NCI-H82 treated with DMSO at 0.1 percent for 48 hours (cell line): Measurements from ENCODE around the gene BAX.

Source experiments
- DNase-seq: peaks from one replicate; lab custom pipeline; 2025; ENCODE audit not compliant: unreplicated experiment; lab: John Stamatoyannopoulos, UW

The BAX gene

GRCh38 chr19:48928164-48929025 lies 26.3 kb upstream of the BAX start:
- no peak for DNase-seq

GRCh38 chr19:48933382-48933932 lies 21.2 kb upstream of the BAX start, which contains the start of gene DHDH:
Gene DHDH (plus strand): TSS chr19:48933699. CDS start chr19:48933722, 23 bp downstream.
- peak; percentile 73 for DNase-seq

GRCh38 chr19:48934837-48935236 lies 19.8 kb upstream of the BAX start:
- DNase-seq, result no peak

GRCh38 chr19:48935864-48936263 lies 18.8 kb upstream of the BAX start:
- DNase-seq, result no peak

GRCh38 chr19:48938256-48938655 lies 16.4 kb upstream of the BAX start:
- no peak for DNase-seq

- no peak for DNase-seq
These were observed 13.8 kb upstream of the BAX start for GRCh38 chr19:48940902-48941301.

- no peak for DNase-seq
These were observed 11.6 kb upstream of the BAX start for GRCh38 chr19:48943081-48943480.

- no peak for DNase-seq
These were observed 9.3 kb upstream of the BAX start for GRCh38 chr19:48945415-48945814.

GRCh38 chr19:48945817-48946216 lies 8.9 kb upstream of the BAX start:
- no peak for DNase-seq

- no peak for DNase-seq
These were observed 8.0 kb upstream of the BAX start for GRCh38 chr19:48946463-48947257.

GRCh38 chr19:48947258-48947542 lies 7.5 kb upstream of the BAX start:
- DNase-seq, result no peak

GRCh38 chr19:48950159-48950558 lies 4.5 kb upstream of the BAX start:
- no peak for DNase-seq

- DNase-seq, result no peak
These were observed 3.7 kb upstream of the BAX start for GRCh38 chr19:48950830-48951519.

- no peak for DNase-seq
These were observed 1.5 kb upstream of the BAX start for GRCh38 chr19:48953141-48953540.

- no peak for DNase-seq
These were observed 583 bp upstream of the BAX start for GRCh38 chr19:48953990-48954594.

- DNase-seq, result no peak
These were observed 758 bp downstream of the BAX start for GRCh38 chr19:48955308-48955958.

- DNase-seq, result no peak
These were observed 3.3 kb downstream of the BAX start for GRCh38 chr19:48958006-48958405.

GRCh38 chr19:48959341-48960239 lies 4.9 kb downstream of the BAX start:
- DNase-seq, result no peak

- DNase-seq, result no peak
These were observed 6.5 kb downstream of the BAX start for GRCh38 chr19:48961051-48961649.
